WTC11 (cell line): ENCODE measurements around the gene IZUMO4.

ENCODE experiments used
- ATF2 ChIP-seq: sonication (generic); formaldehyde crosslinking; IDR thresholded peaks from 2 replicates; pipeline ENCODE4 v1.8.1; 2022; ENCODE audit warnings: low read depth, missing genetic modification reagents, borderline replicate concordance
- CTCF ChIP-seq: fragments of 200-600 bp; IDR thresholded peaks from 2 replicates; pipeline ENCODE4 v1.8.0; 2022; ENCODE audit warnings: antibody characterized with exemption
- GRHL2 ChIP-seq: fragments of 250-450 bp; sonication (Bioruptor Pico); IDR thresholded peaks from 2 replicates; pipeline ENCODE4 v1.8.0; 2022; ENCODE audit warnings: mild to moderate bottlenecking, moderate library complexity; ENCODE audit not compliant: insufficient replicate concordance, severe bottlenecking
- HMGXB4 ChIP-seq: sonication (generic); formaldehyde crosslinking; IDR thresholded peaks from 2 replicates; pipeline ENCODE4 v1.8.1; 2023; ENCODE audit warnings: mild to moderate bottlenecking, moderate library complexity, missing genetic modification reagents
- TCF7 ChIP-seq: sonication (generic); formaldehyde crosslinking; IDR thresholded peaks from 2 replicates; pipeline ENCODE4 v1.8.0; 2022; ENCODE audit warnings: mild to moderate bottlenecking, low read depth, missing genetic modification reagents, moderate library complexity
- TP53 ChIP-seq: sonication (generic); formaldehyde crosslinking; IDR thresholded peaks from 2 replicates; pipeline ENCODE4 v1.8.1; 2023; ENCODE audit warnings: mild to moderate bottlenecking, missing genetic modification reagents
- ZBTB43 ChIP-seq: sonication (generic); formaldehyde crosslinking; IDR thresholded peaks from 2 replicates; pipeline ENCODE4 v1.8.1; 2023; ENCODE audit warnings: mild to moderate bottlenecking, missing genetic modification reagents
- ZNF416 ChIP-seq: fragments of 250-450 bp; sonication (Bioruptor Pico); IDR thresholded peaks from 2 replicates; pipeline ENCODE4 v1.9.0; 2021; ENCODE audit warnings: mild to moderate bottlenecking, inconsistent platforms
- ZNF532 ChIP-seq: fragments of 250-450 bp; sonication (Bioruptor Pico); IDR thresholded peaks from 2 replicates; pipeline ENCODE4 v1.9.0; 2021; ENCODE audit warnings: mild to moderate bottlenecking, borderline replicate concordance

GRCh38 chr19:2103045-2103707 lies 6.5 kb downstream of the IZUMO4 start:
- TF ChIP-seq ZBTB43 (no peak), GRHL2 (no peak), TP53 (CRISPR knock-in tag) (no peak), TCF7 (CRISPR knock-in tag) (no peak), ZNF416 (CRISPR knock-in tag) (no peak), CTCF (no peak), ZNF532 (no peak), HMGXB4 (no peak), ATF2 (CRISPR knock-in tag) (no peak)
